Measurements from ENCODE around the gene TMF1. TPM values are rescaled to one million over a fixed set of nuclear protein-coding genes. Genes with fewer than 3 reads are reported as not detected.
A peak's percentile ranks its signal among the peaks of the same experiment; 100 is the strongest.

The TMF1 gene
- total and polyA plus RNA-seq, 10 of the 15 experiments (the other 5 are each of a cell fraction or from before 2014, with no cell fraction given), result 7.1 to 24.5 (median 18.6) TPM

GRCh38 chr3:69020424-69020823 is 31.7 kb downstream of the TMF1 start:
- ChIA-PET CTCF (interaction anchor here (0.8 to 1.3 kb wide), 5 partner anchors 10 to 66 kb away, joined by 3 to 5 read pairs (median 3); no protein-coding TSS in a partner anchor), SMC1A (ENCODE audit: uncharacterized antibody, unreplicated experiment) (interaction anchor here (1.3 to 2.4 kb wide), 2 partner anchors 69 to 73 kb away, joined by 4 to 10 read pairs; no protein-coding TSS in a partner anchor)
- no peak for FAIRE-seq

More at GRCh38 chr3:69020424-69020823, 31.7 kb downstream of the TMF1 start:
- Histone ChIP-seq H3K4me3 (no peak overlapping the region), H3K36me3 (ENCODE audit: control insufficient read depth in 2 of 2, insufficient read depth in 2 of 2, low read length in 1 of 2) (peaks cover 3 to 11% of the 10 kb centered on the region in 2 experiments), H3K9me3 (replicated peaks; ENCODE audit: control insufficient read depth, insufficient read depth, low read length) (no peaks in the 10 kb centered on the region), H3K79me2 (ENCODE audit: control insufficient read depth, insufficient read depth, low read length) (no peaks in the 10 kb centered on the region), H3K4me1 (ENCODE audit: control insufficient read depth, insufficient read depth, low read length) (no peaks in the 10 kb centered on the region), H3K9ac (ENCODE audit: control insufficient read depth, insufficient read depth, low read length) (no peak overlapping the region), H4K20me1 (ENCODE audit: control insufficient read depth, insufficient read depth) (no peaks in the 10 kb centered on the region), H3K27me3 (replicated peaks in 1 of 2; ENCODE audit: control insufficient read depth in 2 of 2, insufficient read depth in 2 of 2, low read length in 1 of 2) (no peaks in the 10 kb centered on the region), H3K27ac (ENCODE audit: control insufficient read depth, insufficient read depth) (no peak overlapping the region), H3K4me2 (ENCODE audit: control insufficient read depth, insufficient read depth) (no peak overlapping the region), H2AFZ (ENCODE audit: control insufficient read depth, low read depth, low read length) (no peak overlapping the region)
- in situ Hi-C loops (cut with MboI) (no loop called here), intact Hi-C loops (cut with micrococcal nuclease; ENCODE audit: unreplicated experiment) (no loop called here)
- ChIA-PET RAD21 (ENCODE audit: unreplicated experiment) (no interaction called here), POLR2A (no interaction called here)
- no TSS peak for BruUV-seq (replicated peaks)
- no peak for DNase-seq (ENCODE audit: low read depth, low spot score)
- ATAC-seq, result peak; percentile 80
- TF ChIP-seq PRDM15 (CRISPR knock-in tag; IDR thresholded peaks at IDR 0.05) (no peak), IRF3 (IDR thresholded peaks at IDR 0.05) (no peak), CTCF (IDR thresholded peaks at IDR 0.05 in 2 of 3, conservative IDR thresholded peaks at IDR 0.05 in 1 of 3; ENCODE audit: control insufficient read depth in 2 of 3, extremely low read depth in 1 of 3, insufficient read depth in 1 of 3, low read depth in 3 of 3, low read length in 3 of 3) (peak in 1 of 3 experiments; percentile 19; a peak in 2 of 6 replicates)
- WGBS (ENCODE audit: insufficient coverage, insufficient replicate concordance, low lambda C conversion rate, missing lambda C conversion rate), result 29% methylated on average over 2 of the region's 2 CpGs

All from GM12878 (cell line).